Measurements from ENCODE around the gene UAP1. TPM values are rescaled to one million over a fixed set of nuclear protein-coding genes. Genes with fewer than 3 reads are reported as not detected.

Gene UAP1
- total RNA-seq, 1 donor from 2014 or later, result 54.7 TPM

Other genes starting within 250 kb of the UAP1 start
- not detected in 2 replicates for gene SPATA46, start 184.9 kb upstream of the UAP1 start, total RNA-seq
- gene C1orf226, start 180.0 kb upstream of the UAP1 start, total RNA-seq, result 0.05 and 0.07 TPM in 2 replicates
- 0.84 and 1.0 TPM in 2 replicates for gene SH2D1B, start 149.6 kb upstream of the UAP1 start, total RNA-seq
- gene UHMK1, start 63.9 kb upstream of the UAP1 start, total RNA-seq, result 56.3 and 56.7 TPM in 2 replicates
- gene DDR2, start 70.7 kb downstream of the UAP1 start, total RNA-seq, result 0.80 and 1.1 TPM in 2 replicates
- gene HSD17B7, start 229.0 kb downstream of the UAP1 start, total RNA-seq, result 35.2 and 38.6 TPM in 2 replicates

Measured in activated T-helper 2 cell treated with anti-CD3 and anti-CD28 coated beads, Interferon-gamma antibody, Interleukin-2, Interleukin-4, amounts not matched to agents 10 μg/mL and 5 μg/mL and 100 μg/mL, durations not matched to agents 14 hours and 24 hours and 36 hours (primary cell).